H9 (cell line): Measurements from ENCODE around the gene BRSK2. TPM values are rescaled to one million over a fixed set of nuclear protein-coding genes. Genes with fewer than 3 reads are reported as not detected.

Experiments used
- DNase-seq: peaks from one replicate; pipeline ENCODE4 v3.0.0-alpha.2; 2017
- H2AFZ ChIP-seq: one replicate; pipeline ENCODE4 v1.6.1; 2013; ENCODE audit warnings: mild to moderate bottlenecking, low read length, control low read depth, moderate library complexity
- H2AK5ac ChIP-seq: 2 replicates; pipeline ENCODE4 v1.6.1; 2013; ENCODE audit warnings: low read length, control low read depth, mixed read lengths; ENCODE audit not compliant: insufficient read length
- H2BK120ac ChIP-seq: one replicate; pipeline ENCODE4 v1.6.1; 2013; ENCODE audit warnings: low read depth, mild to moderate bottlenecking, low read length, control low read depth, inconsistent platforms; ENCODE audit not compliant: poor library complexity, severe bottlenecking
- H2BK12ac ChIP-seq: 2 replicates; pipeline ENCODE4 v1.6.1; 2013; ENCODE audit warnings: low read length, control low read depth, mixed read lengths, low read depth; ENCODE audit not compliant: insufficient read length
- H2BK15ac ChIP-seq: 2 replicates; pipeline ENCODE4 v1.6.1; 2013; ENCODE audit warnings: low read depth, low read length, control low read depth
- H2BK20ac ChIP-seq: one replicate; pipeline ENCODE4 v1.6.1; 2013; ENCODE audit warnings: low read depth, mild to moderate bottlenecking, low read length, control low read depth, inconsistent platforms; ENCODE audit not compliant: poor library complexity, severe bottlenecking
- H2BK5ac ChIP-seq: 2 replicates; pipeline ENCODE4 v1.6.1; 2013; ENCODE audit warnings: low read length, control low read depth, mixed read lengths; ENCODE audit not compliant: insufficient read length
- H3K14ac ChIP-seq: 2 replicates; pipeline ENCODE4 v1.6.1; 2013; ENCODE audit warnings: low read length, control low read depth; ENCODE audit not compliant: insufficient read depth
- H3K18ac ChIP-seq: 2 replicates; pipeline ENCODE4 v1.6.1; 2013; ENCODE audit warnings: low read depth, mild to moderate bottlenecking, mixed read lengths, low read length, control low read depth; ENCODE audit not compliant: insufficient read length
- H3K23ac ChIP-seq: 2 replicates; pipeline ENCODE4 v1.6.1; 2013; ENCODE audit warnings: low read length, control low read depth, mixed read lengths, low read depth; ENCODE audit not compliant: insufficient read length
- H3K23me2 ChIP-seq: 2 replicates; pipeline ENCODE4 v1.6.1; 2013; ENCODE audit warnings: low read depth, mild to moderate bottlenecking, mixed read lengths, low read length, control low read depth; ENCODE audit not compliant: insufficient read length, poor library complexity, severe bottlenecking
- H3K27ac ChIP-seq: 2 replicates; pipeline ENCODE4 v1.5.1; 2013; ENCODE audit warnings: low read length, control low read depth, mixed read lengths, low read depth; ENCODE audit not compliant: insufficient read length
- H3K27me3 ChIP-seq: 2 replicates; pipeline ENCODE4 v1.6.1; 2013; ENCODE audit warnings: low read length, control low read depth, inconsistent platforms; ENCODE audit not compliant: insufficient read depth
- H3K4ac ChIP-seq: 2 replicates; pipeline ENCODE4 v1.6.1; 2013; ENCODE audit warnings: low read depth, mild to moderate bottlenecking, control low read depth, inconsistent platforms, low read length, moderate library complexity
- H3K4me1 ChIP-seq: 2 replicates; pipeline ENCODE4 v1.6.1; 2013; ENCODE audit warnings: low read length, control low read depth, inconsistent platforms; ENCODE audit not compliant: insufficient read depth
- H3K4me2 ChIP-seq: 2 replicates; pipeline ENCODE4 v1.6.1; 2013; ENCODE audit warnings: low read length, control low read depth, mixed read lengths; ENCODE audit not compliant: insufficient read length, insufficient read depth
- H3K56ac ChIP-seq: 2 replicates; pipeline ENCODE4 v1.6.1; 2013; ENCODE audit warnings: low read depth, mild to moderate bottlenecking, mixed read lengths, low read length, control low read depth; ENCODE audit not compliant: insufficient read length
- H3K79me1 ChIP-seq: 2 replicates; pipeline ENCODE4 v1.6.1; 2013; ENCODE audit warnings: low read depth, mild to moderate bottlenecking, moderate library complexity, low read length, control low read depth, inconsistent platforms; ENCODE audit not compliant: insufficient read depth, poor library complexity, severe bottlenecking
- H3K79me2 ChIP-seq: 2 replicates; pipeline ENCODE4 v1.6.1; 2013; ENCODE audit warnings: low read length, control low read depth, inconsistent platforms; ENCODE audit not compliant: insufficient read depth
- H3K9ac ChIP-seq: 2 replicates; pipeline ENCODE4 v1.6.1; 2013; ENCODE audit warnings: low read length, control low read depth, mixed read lengths; ENCODE audit not compliant: insufficient read length; ENCODE audit errors: extremely low read depth
- H3K9me3 ChIP-seq: one replicate; pipeline ENCODE4 v1.6.1; 2013; ENCODE audit warnings: low read depth, low read length, inconsistent platforms; ENCODE audit not compliant: control insufficient read depth
- H3T11ph ChIP-seq: one replicate; pipeline ENCODE4 v1.6.1; 2013; ENCODE audit warnings: mild to moderate bottlenecking, low read length, control low read depth, inconsistent platforms
- H4K20me1 ChIP-seq: one replicate; pipeline ENCODE4 v1.6.1; 2013; ENCODE audit not compliant: control insufficient read depth, insufficient read length, insufficient read depth
- H4K5ac ChIP-seq: 2 replicates; pipeline ENCODE4 v1.6.1; 2013; ENCODE audit warnings: low read depth, mild to moderate bottlenecking, mixed read lengths, low read length, control low read depth; ENCODE audit not compliant: insufficient read length
- H4K8ac ChIP-seq: replicated peaks from 2 replicates; pipeline ENCODE4 v1.6.1; 2013; ENCODE audit warnings: low read length, control low read depth, mixed read lengths, low read depth; ENCODE audit not compliant: insufficient read length
- H4K91ac ChIP-seq: 2 replicates; pipeline ENCODE4 v1.6.1; 2013; ENCODE audit warnings: low read depth, mild to moderate bottlenecking, moderate library complexity, mixed read lengths, low read length, control low read depth; ENCODE audit not compliant: insufficient read length
- H3K27ac Mint-ChIP-seq, 3 experiments: 2 replicates in 2 of 3; 3 replicates in 1 of 3; pipeline ENCODE4 v1.8.0; 2020 to 2021; ENCODE audit warnings: mixed read lengths in 3 of 3, mild to moderate bottlenecking in 1 of 3, moderate library complexity in 1 of 3
- H3K27me3 Mint-ChIP-seq: 2 replicates; pipeline ENCODE4 v1.8.0; 2021; ENCODE audit warnings: low read depth, mild to moderate bottlenecking, moderate library complexity, mixed read lengths
- H3K36me3 Mint-ChIP-seq, 3 experiments: 2 replicates in 2 of 3; 3 replicates in 1 of 3; pipeline ENCODE4 v1.8.0; 2020 to 2021; ENCODE audit warnings: low read depth in 3 of 3, mixed read lengths in 3 of 3; ENCODE audit not compliant: insufficient read depth in 1 of 3
- H3K4me1 Mint-ChIP-seq, 2 experiments: 2 replicates each; pipeline ENCODE4 v1.8.0; 2020; ENCODE audit warnings: mixed read lengths in 2 of 2
- H3K4me3 Mint-ChIP-seq, 2 experiments: 2 replicates in 1 of 2; 3 replicates in 1 of 2; pipeline ENCODE4 v1.8.0; 2020 to 2021; ENCODE audit warnings: mild to moderate bottlenecking in 2 of 2, mixed read lengths in 2 of 2, moderate library complexity in 1 of 2
- H3K9me3 Mint-ChIP-seq, 2 experiments: 2 replicates in 1 of 2; 3 replicates in 1 of 2; pipeline ENCODE4 v1.8.0; 2020; ENCODE audit warnings: mild to moderate bottlenecking in 2 of 2, mixed read lengths in 2 of 2, moderate library complexity in 1 of 2
- CTCF ChIP-seq: fragments of 200-600 bp; sonication (generic); conservative IDR thresholded peaks from 3 replicates; pipeline ENCODE4 v1.8.0; 2021; ENCODE audit warnings: antibody characterized with exemption, mild to moderate bottlenecking
- WGBS: extraction: QIAGEN DNeasy Blood & Tissue Kit; methylation state at CpG from one replicate; pipeline ENCODE4 v1.1.7; 2013; ENCODE audit warnings: missing lambda C conversion rate, low lambda C conversion rate, mixed read lengths; ENCODE audit not compliant: insufficient read length; ENCODE audit errors: extremely low coverage; 5-methylcytosine and 5-hydroxymethylcytosine counted together
- total RNA-seq: library from RNA; stranded (reverse); gene quantifications from 2 replicates; pipeline ENCODE4 v1.2.1, GENCODE V29; 2021

The BRSK2 gene
- total RNA-seq, 1 experiment from 2014 or later, result 28.4 TPM

GRCh38 chr11:1478011-1478410, 88.3 kb downstream of the BRSK2 start:
- Histone ChIP-seq H3K23me2 (no peaks in the 10 kb centered on the region), H4K20me1 (no peaks in the 10 kb centered on the region), H2AK5ac (no peak overlapping the region), H3T11ph (no peak overlapping the region), H3K4me2 (no peak overlapping the region), H2BK15ac (no peak overlapping the region), H3K79me1 (no peaks in the 10 kb centered on the region), H2BK120ac (no peak overlapping the region), H2BK12ac (no peak overlapping the region), H3K4me1 (no peaks in the 10 kb centered on the region), H2BK5ac (no peak overlapping the region), H3K14ac (no peak overlapping the region), H3K56ac (no peak overlapping the region), H3K23ac (no peak overlapping the region), H4K8ac (no peak overlapping the region), H3K18ac (no peak overlapping the region), H4K5ac (no peak overlapping the region), H3K27ac (no peak overlapping the region), H3K9ac (no peak overlapping the region), H2BK20ac (no peak overlapping the region), H3K79me2 (no peaks in the 10 kb centered on the region), H3K4ac (no peak overlapping the region), H3K9me3 (no peaks in the 10 kb centered on the region), H3K27me3 (no peaks in the 10 kb centered on the region), H2AFZ (no peak overlapping the region), H4K91ac (no peak overlapping the region)
- Mint-ChIP-seq H3K9me3 (no peaks in the 10 kb centered on the region), H3K4me1 (no peaks in the 10 kb centered on the region), H3K27me3 (peaks cover 1% of the 10 kb centered on the region; the same call in 1 of the 2 replicates), H3K36me3 (peaks cover 0 to 13% (median 5%) of the 10 kb centered on the region in 3 experiments; a peak in 4 of 7 replicates), H3K4me3 (no peak overlapping the region), H3K27ac (no peak overlapping the region; a peak in 1 of 7 replicates)
- no peak for TF ChIP-seq CTCF
- no CpG with 5 or more reads among the region's 13 CpGs for WGBS
- no peak for DNase-seq
